Cardiac muscle cell (in vitro differentiated cells and primary cell): Measurements from ENCODE around the gene CDC16. TPM values are rescaled to one million over a fixed set of nuclear protein-coding genes. Genes with fewer than 3 reads are reported as not detected.
A peak's percentile ranks its signal among the peaks of the same experiment; 100 is the strongest.

ENCODE experiments used
- DNase-seq, 2 donors: peaks; one replicate each; pipeline versions ENCODE4 v3.0.0 to v3.0.0-alpha.2; 2010 to 2017; ENCODE audit warnings: low read depth in 1 of 2, low spot score in 1 of 2
- H3K27ac ChIP-seq: fragments of 200-600 bp; sonication (generic); 2 replicates; pipeline ENCODE4 v1.5.1; 2016
- H3K27me3 ChIP-seq: fragments of 200-600 bp; sonication (generic); 2 replicates; pipeline ENCODE4 v1.6.0; 2016; ENCODE audit warnings: control low read depth
- H3K36me3 ChIP-seq: fragments of 200-600 bp; sonication (generic); 2 replicates; pipeline ENCODE4 v1.5.1; 2016; ENCODE audit warnings: control low read depth
- H3K4me1 ChIP-seq: fragments of 200-600 bp; sonication (generic); 2 replicates; pipeline ENCODE4 v1.8.1; 2017; ENCODE audit warnings: low read depth, mild to moderate bottlenecking, mixed run types
- H3K4me3 ChIP-seq: fragments of 200-600 bp; sonication (generic); 2 replicates; pipeline ENCODE4 v1.5.1; 2016; ENCODE audit warnings: mild to moderate bottlenecking
- H3K9me3 ChIP-seq: fragments of 200-600 bp; sonication (generic); 2 replicates; pipeline ENCODE4 v1.5.1; 2017; ENCODE audit warnings: low read depth, mild to moderate bottlenecking, control low read depth
- polyA plus RNA-seq: library from polyadenylated mRNA; unstranded; fragments of >200 nt; fragmentation: Nextera tagmentation; extraction: Ambion mirVana; gene quantifications from 2 replicates; pipeline ENCODE4 v1.2.1, GENCODE V29; 2016
- total RNA-seq: library from RNA; depleted of rRNA; stranded (reverse); fragments of >200 nt; gene quantifications from 2 replicates; pipeline ENCODE4 v1.2.3, GENCODE V29; 2016
- TF ChIP-seq, protein P1 (sequence below): IDR thresholded peaks from 2 replicates; pipeline ENCODE4 v1.5.1; 2012; ENCODE audit warnings: low read depth, mild to moderate bottlenecking, low read length

Gene CDC16
- total and polyA plus RNA-seq, 2 experiments from 2014 or later = 36.8 to 48.7 TPM

DNA sequence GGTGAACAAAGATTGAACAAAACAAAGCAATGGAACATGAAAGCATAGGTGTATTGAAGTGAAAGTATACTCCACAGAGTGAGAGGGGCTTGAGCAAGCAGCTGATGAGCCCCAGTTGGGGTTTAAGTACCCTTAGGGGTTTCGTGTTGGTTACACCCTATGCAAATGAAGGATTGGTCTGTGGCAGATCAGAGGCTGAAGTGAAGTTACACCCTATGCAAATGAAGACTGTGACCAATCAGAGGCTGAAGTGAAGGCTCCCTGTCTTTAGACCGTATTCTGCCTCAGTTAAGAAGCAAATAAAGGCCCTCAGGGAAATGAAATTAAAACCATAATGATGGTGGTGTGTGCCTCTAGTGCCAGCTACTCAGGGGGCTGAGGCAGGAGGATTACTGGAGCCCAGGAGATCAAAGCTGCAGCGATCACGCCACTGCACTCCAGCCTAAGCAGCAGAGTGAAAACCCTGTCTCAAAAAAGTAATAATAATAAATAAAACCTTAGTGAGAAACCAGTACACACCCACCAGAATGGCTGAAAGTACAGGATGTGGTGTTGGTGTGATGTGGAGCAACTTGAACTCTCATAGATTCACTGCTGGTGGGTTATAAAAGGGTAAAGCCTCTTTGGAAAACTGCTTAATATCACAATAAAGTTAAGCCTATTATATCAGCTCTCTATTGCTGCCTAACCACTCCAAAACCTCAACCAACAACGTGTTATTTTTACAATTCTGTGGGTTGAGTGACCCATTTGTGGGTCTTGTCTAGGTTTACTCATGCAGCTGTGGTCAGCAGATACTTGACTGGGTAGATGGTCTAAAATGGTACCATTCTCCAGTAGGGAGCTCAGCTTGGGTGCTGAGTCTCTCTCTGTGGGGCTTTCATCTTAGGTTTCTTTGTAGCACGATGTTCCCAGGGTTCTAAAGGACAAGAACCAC lies 33.9 kb downstream of the CDC16 start:
- H3K4me3 ChIP-seq = no peak overlapping the region
- DNase-seq = no peak
- H3K27me3 ChIP-seq = no peaks in the 10 kb centered on the region
- TF ChIP-seq, protein P1, sequence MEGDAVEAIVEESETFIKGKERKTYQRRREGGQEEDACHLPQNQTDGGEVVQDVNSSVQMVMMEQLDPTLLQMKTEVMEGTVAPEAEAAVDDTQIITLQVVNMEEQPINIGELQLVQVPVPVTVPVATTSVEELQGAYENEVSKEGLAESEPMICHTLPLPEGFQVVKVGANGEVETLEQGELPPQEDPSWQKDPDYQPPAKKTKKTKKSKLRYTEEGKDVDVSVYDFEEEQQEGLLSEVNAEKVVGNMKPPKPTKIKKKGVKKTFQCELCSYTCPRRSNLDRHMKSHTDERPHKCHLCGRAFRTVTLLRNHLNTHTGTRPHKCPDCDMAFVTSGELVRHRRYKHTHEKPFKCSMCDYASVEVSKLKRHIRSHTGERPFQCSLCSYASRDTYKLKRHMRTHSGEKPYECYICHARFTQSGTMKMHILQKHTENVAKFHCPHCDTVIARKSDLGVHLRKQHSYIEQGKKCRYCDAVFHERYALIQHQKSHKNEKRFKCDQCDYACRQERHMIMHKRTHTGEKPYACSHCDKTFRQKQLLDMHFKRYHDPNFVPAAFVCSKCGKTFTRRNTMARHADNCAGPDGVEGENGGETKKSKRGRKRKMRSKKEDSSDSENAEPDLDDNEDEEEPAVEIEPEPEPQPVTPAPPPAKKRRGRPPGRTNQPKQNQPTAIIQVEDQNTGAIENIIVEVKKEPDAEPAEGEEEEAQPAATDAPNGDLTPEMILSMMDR = no peak
- H3K9me3 ChIP-seq = no peaks in the 10 kb centered on the region
- peaks cover 59% of the 10 kb centered on the region for H3K36me3 ChIP-seq
- H3K27ac ChIP-seq = no peak overlapping the region
- no peaks in the 10 kb centered on the region for H3K4me1 ChIP-seq

DNA sequence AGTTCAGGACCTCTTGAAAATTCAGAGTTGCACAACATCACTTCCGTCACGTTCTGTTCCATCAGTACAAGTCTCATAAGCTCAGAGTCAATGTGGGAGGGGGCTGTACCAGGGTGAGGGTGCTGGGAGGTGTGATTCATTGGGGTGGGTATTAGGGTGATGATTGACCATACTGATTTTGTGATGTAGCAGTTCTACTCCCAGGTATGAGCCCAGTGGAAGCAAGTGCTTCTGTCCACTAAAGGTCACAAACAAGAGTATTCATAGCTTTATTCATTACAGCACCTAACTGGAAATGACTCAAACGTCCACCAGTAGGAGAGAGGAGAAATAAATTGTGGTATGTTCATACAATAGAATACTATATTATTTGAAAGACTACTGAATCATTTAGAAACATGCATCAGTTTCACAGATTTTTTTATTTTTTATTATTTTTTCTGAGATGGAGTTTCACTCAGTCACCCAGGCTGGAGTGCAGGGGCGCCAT lies 34.6 kb downstream of the CDC16 start:
- H3K36me3 ChIP-seq = peaks cover 52% of the 10 kb centered on the region
- H3K9me3 ChIP-seq = no peaks in the 10 kb centered on the region
- H3K4me3 ChIP-seq = no peak overlapping the region
- H3K4me1 ChIP-seq = no peaks in the 10 kb centered on the region
- TF ChIP-seq, protein P1 = no peak
- no peak overlapping the region for H3K27ac ChIP-seq
- no peaks in the 10 kb centered on the region for H3K27me3 ChIP-seq
- DNase-seq = no peak

DNA sequence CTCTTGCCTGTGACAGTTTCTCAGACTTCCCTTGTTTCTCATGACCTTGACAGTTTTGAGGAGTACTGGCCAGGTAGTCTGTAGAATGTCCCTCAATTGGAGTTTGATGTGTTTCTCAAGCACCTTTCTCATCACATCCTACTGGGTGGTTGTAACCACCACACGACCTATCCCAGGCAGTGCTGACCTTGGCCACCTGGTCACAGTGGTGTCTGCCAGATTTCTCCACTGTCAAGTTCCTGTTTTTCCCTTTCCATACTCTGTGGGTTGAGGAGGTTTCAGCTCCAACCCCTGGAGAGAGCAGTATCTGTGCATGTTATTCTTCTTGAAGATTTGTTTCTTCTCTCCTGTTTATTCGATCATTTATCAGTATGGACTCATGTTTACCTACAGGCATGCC lies 38.3 kb downstream of the CDC16 start:
- TF ChIP-seq, protein P1 = no peak
- Histone ChIP-seq H3K36me3 (peaks cover 32% of the 10 kb centered on the region), H3K4me1 (no peaks in the 10 kb centered on the region), H3K4me3 (no peak overlapping the region), H3K27me3 (no peaks in the 10 kb centered on the region), H3K27ac (no peak overlapping the region), H3K9me3 (no peaks in the 10 kb centered on the region)
- DNase-seq = no peak

DNA sequence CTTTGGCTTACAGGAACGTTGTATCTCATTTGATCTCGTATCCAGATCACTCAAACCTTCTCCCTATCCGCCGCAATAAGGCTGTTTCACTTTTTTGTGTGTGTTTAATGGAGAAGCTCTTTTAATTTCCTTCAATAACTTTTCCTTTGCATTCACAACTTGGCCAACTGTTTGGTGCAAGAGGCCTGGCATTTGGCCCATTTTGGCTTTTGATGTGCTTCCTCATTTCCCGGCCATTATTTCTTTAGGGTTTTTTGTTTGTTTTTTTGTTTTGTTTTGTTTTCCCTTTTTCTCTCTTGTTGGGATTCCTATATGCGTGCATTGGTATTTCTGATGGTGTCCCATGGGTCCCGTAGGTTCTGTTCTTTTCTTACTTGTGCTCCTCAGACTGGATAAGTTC lies 40.6 kb downstream of the CDC16 start:
- no peaks in the 10 kb centered on the region for H3K9me3 ChIP-seq
- no peaks in the 10 kb centered on the region for H3K27me3 ChIP-seq
- peaks cover 14% of the 10 kb centered on the region for H3K4me1 ChIP-seq
- H3K4me3 ChIP-seq = no peak overlapping the region
- peaks cover 14% of the 10 kb centered on the region for H3K36me3 ChIP-seq
- TF ChIP-seq, protein P1 = no peak
- DNase-seq = no peak
- H3K27ac ChIP-seq = no peak overlapping the region

GRCh38 chr13:114279146-114279545 lies 44.4 kb downstream of the CDC16 start:
- Histone ChIP-seq H3K27me3 (no peaks in the 10 kb centered on the region), H3K4me3 (no peak overlapping the region), H3K9me3 (no peaks in the 10 kb centered on the region), H3K4me1 (peaks cover 32% of the 10 kb centered on the region), H3K27ac (peak overlapping the region; percentile 98), H3K36me3 (no peaks in the 10 kb centered on the region)
- TF ChIP-seq, protein P1 = no peak
- no peak for DNase-seq
